Astrocyte of the spinal cord (primary cell): ENCODE results near the gene SLC25A28.

ENCODE experiments used
- DNase-seq: peaks from one replicate; pipeline ENCODE4 v3.0.0; 2011; ENCODE audit warnings: low read depth, low spot score
- H3K4me3 ChIP-seq: 2 replicates; pipeline ENCODE4 v1.5.1; 2011; ENCODE audit warnings: low read depth, mild to moderate bottlenecking, low read length, moderate library complexity
- CTCF ChIP-seq: IDR thresholded peaks from 2 replicates; pipeline ENCODE4 v1.5.1; 2012; ENCODE audit warnings: low read depth, mild to moderate bottlenecking, low read length, inconsistent platforms
- in situ Hi-C: cut with HindIII; loops from 2 replicates; pipeline ENCODE4 v1.10.0; 2017; ENCODE audit warnings: low sequenced_read_pairs

The SLC25A28 gene

GRCh38 chr10:99569961-99570360, 50.3 kb downstream of the SLC25A28 start:
- no peak overlapping the region for H3K4me3 ChIP-seq
- in situ Hi-C loops: no loop called here
- TF ChIP-seq CTCF: no peak
- DNase-seq: no peak

DNA sequence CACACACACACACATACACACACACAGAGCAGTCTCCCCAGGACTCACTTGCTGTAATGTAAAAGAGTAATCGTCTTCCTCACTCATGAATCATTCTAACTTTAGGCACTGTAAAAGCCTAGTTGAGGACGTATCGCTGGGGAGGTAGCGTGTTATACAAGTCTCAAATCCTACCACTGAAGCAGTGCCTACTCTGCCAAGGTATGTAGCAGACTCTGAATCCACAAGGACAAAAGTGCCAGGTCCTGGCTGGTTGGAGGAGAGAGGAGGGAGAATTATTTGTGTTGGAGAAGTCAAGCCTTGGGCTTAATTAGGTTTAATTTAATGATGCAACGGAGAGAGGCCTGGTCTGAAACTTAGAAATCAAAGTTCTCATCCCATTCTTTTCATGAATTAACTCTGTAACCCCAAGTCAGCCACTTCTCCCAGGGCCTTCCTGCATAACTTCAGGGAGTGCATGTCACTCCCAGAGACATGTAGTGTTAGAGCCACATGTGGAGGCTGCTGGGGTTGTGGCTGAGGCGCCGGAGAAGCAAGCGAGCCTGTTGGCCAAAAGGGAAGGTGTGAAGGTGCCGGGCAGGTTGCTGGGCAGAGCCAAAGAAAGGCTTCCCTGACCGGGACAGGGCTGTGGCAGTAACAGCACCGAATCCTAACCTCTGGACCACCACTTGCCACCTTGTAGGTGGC, 50.8 kb downstream of the SLC25A28 start:
- no peak overlapping the region for H3K4me3 ChIP-seq
- in situ Hi-C loops: no loop called here
- no peak for TF ChIP-seq CTCF
- DNase-seq: no peak

- no peak for TF ChIP-seq CTCF
- in situ Hi-C loops: no loop called here
- DNase-seq: no peak
- H3K4me3 ChIP-seq: no peak overlapping the region
Measured at GRCh38 chr10:99565166-99565565, 55.1 kb downstream of the SLC25A28 start.

DNA sequence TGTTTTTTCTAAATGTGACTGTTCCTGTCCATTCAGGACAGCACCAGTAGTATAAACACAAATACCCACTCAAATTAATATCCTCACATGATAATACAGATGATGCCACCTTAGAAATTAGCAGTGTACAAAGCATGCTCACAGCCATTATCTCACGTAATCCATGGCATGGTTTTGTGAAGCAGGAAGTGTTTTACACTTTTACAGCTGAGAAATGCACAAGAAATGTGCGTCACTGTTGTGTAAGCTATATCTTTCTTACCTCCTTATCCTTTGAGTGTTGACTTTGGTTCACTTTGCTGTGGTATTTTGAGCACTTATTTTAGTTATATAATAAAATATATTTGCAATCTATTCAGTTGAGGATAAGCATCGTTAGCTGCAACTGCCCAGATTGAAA, 55.9 kb downstream of the SLC25A28 start:
- H3K4me3 ChIP-seq: no peak overlapping the region
- in situ Hi-C loops: no loop called here
- no peak for TF ChIP-seq CTCF
- DNase-seq: no peak

GRCh38 chr10:99562631-99563030, 57.6 kb downstream of the SLC25A28 start:
- DNase-seq: no peak
- H3K4me3 ChIP-seq: no peak overlapping the region
- no peak for TF ChIP-seq CTCF
- in situ Hi-C loops: no loop called here
